ENCODE measurements around the gene ZNF598.

- no peak for TF ChIP-seq CTCF (IDR thresholded peaks at IDR 0.05)
- no peak for TF ChIP-seq EP300 (IDR thresholded peaks at IDR 0.05)
- no peak for TF ChIP-seq POLR2A (IDR thresholded peaks at IDR 0.05)
These were observed 19.7 kb upstream of the ZNF598 start for GRCh38 chr16:2029350-2029749.
